Mucosa of gallbladder (tissue), 1 donor: Measurements from ENCODE around the gene URM1. TPM values are rescaled to one million over a fixed set of nuclear protein-coding genes. Genes with fewer than 3 reads are reported as not detected.
A peak's percentile ranks its signal among the peaks of the same experiment; 100 is the strongest.
"Not testable (repeated sequence)": the region's sequence is repeated elsewhere in the genome, so short reads cannot be mapped to it uniquely, and the experiment has no call there.

Experiments
- DNase-seq: peaks from one replicate; pipeline ENCODE4 v3.0.0-alpha.2; 2020; ENCODE audit warnings: low spot score
- total RNA-seq: library from RNA; stranded (reverse); gene quantifications from one replicate; pipeline ENCODE4 v1.2.1, GENCODE V29; 2021
- donor health status: DM: no; HTN: no; CAD: no.

URM1 gene
- total RNA-seq, 1 donor from 2014 or later, result 53.1 TPM

- DNase-seq, result no peak
These were observed 38.3 kb downstream of the URM1 start for GRCh38 chr9:128409450-128409849.

- no peak for DNase-seq
These were observed 38.8 kb downstream of the URM1 start for GRCh38 chr9:128409978-128410377.

- no peak for DNase-seq
These were observed 40.4 kb downstream of the URM1 start for GRCh38 chr9:128411364-128412119.

GRCh38 chr9:128412120-128412790 is 41.1 kb downstream of the URM1 start:
- peak; percentile 19 for DNase-seq

GRCh38 chr9:128413728-128414127 is 42.6 kb downstream of the URM1 start:
- not testable (repeated sequence) for DNase-seq

- DNase-seq, result no peak
These were observed 43.3 kb downstream of the URM1 start for GRCh38 chr9:128414461-128414860.

GRCh38 chr9:128415281-128415680 is 44.1 kb downstream of the URM1 start:
- no peak for DNase-seq

GRCh38 chr9:128416014-128416413 is 44.8 kb downstream of the URM1 start:
- DNase-seq, result peak; percentile 33

GRCh38 chr9:128416432-128417019 is 45.4 kb downstream of the URM1 start:
- no peak for DNase-seq

GRCh38 chr9:128419061-128419925 is 48.1 kb downstream of the URM1 start:
- DNase-seq, result no peak

GRCh38 chr9:128420060-128420650 is 49.0 kb downstream of the URM1 start:
- DNase-seq, result peak; percentile 44

GRCh38 chr9:128420651-128421481 is 49.7 kb downstream of the URM1 start, which contains the start of gene CERCAM:
TSS of gene CERCAM (plus strand) at chr9:128420857. CDS start at chr9:128420878, 21 bp downstream.
- DNase-seq, result peak; percentile 17

- DNase-seq, result no peak
These were observed 50.4 kb downstream of the URM1 start for GRCh38 chr9:128421482-128421996.

GRCh38 chr9:128422022-128422782 is 51.0 kb downstream of the URM1 start:
- not testable (repeated sequence) for DNase-seq

GRCh38 chr9:128422783-128423150 is 51.6 kb downstream of the URM1 start:
- no peak for DNase-seq

- not testable (repeated sequence) for DNase-seq
These were observed 52.2 kb downstream of the URM1 start for GRCh38 chr9:128423356-128423755.

GRCh38 chr9:128424268-128424780 is 53.1 kb downstream of the URM1 start:
- no peak for DNase-seq

- no peak for DNase-seq
These were observed 57.7 kb downstream of the URM1 start for GRCh38 chr9:128428644-128429512.
